Measurements from ENCODE around the gene CRBN.

The CRBN gene

GRCh38 chr3:3179407-3180094 lies at the start of gene CRBN:
CRBN (minus strand) TSS chr3:3179691; CDS start chr3:3179687, 4 bp downstream.
- no peak for DNase-seq

- DNase-seq = no peak
Measured at GRCh38 chr3:3227640-3228039, 48.1 kb upstream of the CRBN start.

- DNase-seq = no peak
Measured at GRCh38 chr3:3221528-3221927, 42.0 kb upstream of the CRBN start.

GRCh38 chr3:3216401-3216800 lies 36.9 kb upstream of the CRBN start:
- no peak for DNase-seq

GRCh38 chr3:3212781-3213440 lies 33.4 kb upstream of the CRBN start:
- no peak for DNase-seq

GRCh38 chr3:3209714-3210113 lies 30.2 kb upstream of the CRBN start:
- DNase-seq = no peak

GRCh38 chr3:3209057-3209456 lies 29.6 kb upstream of the CRBN start:
- DNase-seq = no peak

- no peak for DNase-seq
Measured at GRCh38 chr3:3201611-3202010, 22.1 kb upstream of the CRBN start.

- no peak for DNase-seq
Measured at GRCh38 chr3:3200632-3201212, 21.2 kb upstream of the CRBN start.

GRCh38 chr3:3199306-3199705 lies 19.8 kb upstream of the CRBN start:
- DNase-seq = no peak

GRCh38 chr3:3196148-3196861 lies 16.8 kb upstream of the CRBN start:
- no peak for DNase-seq

- DNase-seq = no peak
Measured at GRCh38 chr3:3194861-3195260, 15.4 kb upstream of the CRBN start.

- no peak for DNase-seq
Measured at GRCh38 chr3:3192286-3192675, 12.8 kb upstream of the CRBN start.

GRCh38 chr3:3191675-3192285 lies 12.3 kb upstream of the CRBN start:
- DNase-seq = no peak

- no peak for DNase-seq
Measured at GRCh38 chr3:3189961-3190360, 10.5 kb upstream of the CRBN start.

GRCh38 chr3:3189102-3189727 lies 9.7 kb upstream of the CRBN start:
- DNase-seq = no peak

- DNase-seq = no peak
Measured at GRCh38 chr3:3184876-3185275, 5.4 kb upstream of the CRBN start.

GRCh38 chr3:3180456-3180855 lies 965 bp upstream of the CRBN start:
- DNase-seq = no peak

- no peak for DNase-seq
Measured at GRCh38 chr3:3178498-3179328, 778 bp downstream of the CRBN start.

- no peak for DNase-seq
Measured at GRCh38 chr3:3177861-3178497, 1.5 kb downstream of the CRBN start.

GRCh38 chr3:3172627-3173026 lies 6.9 kb downstream of the CRBN start:
- no peak for DNase-seq

All from NCI-H1694 treated with DMSO at 0.1 percent for 48 hours (cell line).